Germinal center (tissue), 1 donor: ENCODE data around the gene APOL3.
"Not testable (repeated sequence)": the region's sequence is repeated elsewhere in the genome, so short reads cannot be mapped to it uniquely, and the experiment has no call there.

Source experiments
- DNase-seq: peaks from one replicate; pipeline ENCODE4 v3.0.0; 2012; ENCODE audit warnings: mixed read lengths, low spot score

The APOL3 gene

GRCh38 chr22:36100908-36101307 lies 59.6 kb downstream of the APOL3 start:
- not testable (repeated sequence) for DNase-seq

GRCh38 chr22:36100134-36100824 lies 60.3 kb downstream of the APOL3 start:
- no peak for DNase-seq

- DNase-seq = not testable (repeated sequence)
Measured at GRCh38 chr22:36099561-36099960, 61.0 kb downstream of the APOL3 start.

- no peak for DNase-seq
Measured at GRCh38 chr22:36097880-36098279, 62.7 kb downstream of the APOL3 start.

GRCh38 chr22:36090772-36091171 lies 69.8 kb downstream of the APOL3 start:
- DNase-seq = not testable (repeated sequence)
